Right atrium auricular region (tissue), 2 donors: ENCODE measurements around the gene PYCARD. TPM values are rescaled to one million over a fixed set of nuclear protein-coding genes. Genes with fewer than 3 reads are reported as not detected.
"Not testable (repeated sequence)": the region's sequence is repeated elsewhere in the genome, so short reads cannot be mapped to it uniquely, and the experiment has no call there.

ENCODE experiments used
- DNase-seq: peaks from one replicate; pipeline ENCODE4 v3.0.0-alpha.2; 2019; ENCODE audit warnings: low spot score
- H3K27ac ChIP-seq, 2 donors: fragments of 200-600 bp; sonication (generic); 1 replicate in 1 of 2; 2 replicates in 1 of 2; pipeline ENCODE4 v1.5.1; 2016 to 2019
- H3K27me3 ChIP-seq, 2 donors: fragments of 200-600 bp; sonication (generic); one replicate each; pipeline versions ENCODE4 v1.5.1 to v1.6.0; 2017 to 2019
- H3K36me3 ChIP-seq: fragments of 200-600 bp; sonication (generic); one replicate; pipeline ENCODE4 v1.5.1; 2016
- H3K4me1 ChIP-seq, 2 donors: fragments of 200-600 bp; sonication (generic); one replicate each; pipeline versions ENCODE4 v1.5.1 to v1.6.0; 2017 to 2019
- H3K4me3 ChIP-seq, 2 donors: fragments of 200-600 bp; sonication (generic); 1 replicate in 1 of 2; 2 replicates in 1 of 2; pipeline ENCODE4 v1.5.1; 2017 to 2019; ENCODE audit warnings: mild to moderate bottlenecking in 1 of 2, moderate library complexity in 1 of 2
- H3K9me3 ChIP-seq, 2 donors: fragments of 200-600 bp; sonication (generic); one replicate each; pipeline ENCODE4 v1.5.1; 2019
- total RNA-seq, 2 donors: library from RNA; depleted of rRNA; stranded (reverse); fragments of >200 nt; gene quantifications; one replicate each; pipeline ENCODE4 v1.1.0, GENCODE V29; 2016
- TF ChIP-seq, protein P1 (sequence below), 2 donors: fragments of 200-600 bp; sonication (generic); IDR thresholded peaks; one replicate each; pipeline ENCODE4 v1.5.1; 2019; ENCODE audit warnings: antibody characterized with exemption in 2 of 2

Gene PYCARD
- total RNA-seq, 2 donors from 2014 or later: 7.9 to 13.8 TPM

DNA sequence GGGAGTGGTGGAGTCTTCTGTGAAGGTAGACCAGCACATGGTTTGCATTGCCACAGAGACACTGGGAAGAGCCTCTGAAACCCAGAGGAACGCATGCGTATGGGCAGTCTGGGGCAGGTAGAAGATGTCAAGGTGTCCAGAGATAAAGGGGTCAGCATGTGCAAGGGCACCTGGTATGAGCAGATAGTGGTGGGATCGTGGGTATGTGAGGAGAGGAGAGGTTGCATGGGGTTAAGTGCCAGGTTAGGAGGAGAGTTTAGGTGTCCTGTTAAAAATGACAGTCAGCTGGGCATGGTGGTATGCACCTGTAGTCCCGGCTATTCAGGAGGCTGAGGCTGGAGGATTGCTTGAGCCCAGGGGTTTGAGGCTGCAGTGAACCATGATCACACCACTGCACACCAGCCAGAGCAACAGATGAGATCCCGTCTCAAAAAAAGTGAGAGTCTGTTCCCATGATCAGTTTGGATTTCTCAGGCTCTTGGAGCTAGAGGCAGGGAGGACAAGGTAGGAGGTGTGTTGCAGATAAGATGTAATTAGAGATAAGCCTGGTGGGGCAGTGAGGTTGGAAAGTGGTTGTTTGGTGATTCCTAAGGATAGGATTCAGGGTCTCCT is 3.0 kb downstream of the PYCARD start:
- no peak overlapping the region for H3K27ac ChIP-seq
- DNase-seq: no peak
- H3K4me3 ChIP-seq: no peak overlapping the region
- H3K4me1 ChIP-seq: peaks cover 0 to 23% of the 10 kb centered on the region in 2 donors
- no peaks in the 10 kb centered on the region for H3K27me3 ChIP-seq
- H3K36me3 ChIP-seq: peaks cover 19% of the 10 kb centered on the region
- TF ChIP-seq, protein P1, sequence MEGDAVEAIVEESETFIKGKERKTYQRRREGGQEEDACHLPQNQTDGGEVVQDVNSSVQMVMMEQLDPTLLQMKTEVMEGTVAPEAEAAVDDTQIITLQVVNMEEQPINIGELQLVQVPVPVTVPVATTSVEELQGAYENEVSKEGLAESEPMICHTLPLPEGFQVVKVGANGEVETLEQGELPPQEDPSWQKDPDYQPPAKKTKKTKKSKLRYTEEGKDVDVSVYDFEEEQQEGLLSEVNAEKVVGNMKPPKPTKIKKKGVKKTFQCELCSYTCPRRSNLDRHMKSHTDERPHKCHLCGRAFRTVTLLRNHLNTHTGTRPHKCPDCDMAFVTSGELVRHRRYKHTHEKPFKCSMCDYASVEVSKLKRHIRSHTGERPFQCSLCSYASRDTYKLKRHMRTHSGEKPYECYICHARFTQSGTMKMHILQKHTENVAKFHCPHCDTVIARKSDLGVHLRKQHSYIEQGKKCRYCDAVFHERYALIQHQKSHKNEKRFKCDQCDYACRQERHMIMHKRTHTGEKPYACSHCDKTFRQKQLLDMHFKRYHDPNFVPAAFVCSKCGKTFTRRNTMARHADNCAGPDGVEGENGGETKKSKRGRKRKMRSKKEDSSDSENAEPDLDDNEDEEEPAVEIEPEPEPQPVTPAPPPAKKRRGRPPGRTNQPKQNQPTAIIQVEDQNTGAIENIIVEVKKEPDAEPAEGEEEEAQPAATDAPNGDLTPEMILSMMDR (IDR thresholded peaks at IDR 0.05): no peak
- no peaks in the 10 kb centered on the region for H3K9me3 ChIP-seq

DNA sequence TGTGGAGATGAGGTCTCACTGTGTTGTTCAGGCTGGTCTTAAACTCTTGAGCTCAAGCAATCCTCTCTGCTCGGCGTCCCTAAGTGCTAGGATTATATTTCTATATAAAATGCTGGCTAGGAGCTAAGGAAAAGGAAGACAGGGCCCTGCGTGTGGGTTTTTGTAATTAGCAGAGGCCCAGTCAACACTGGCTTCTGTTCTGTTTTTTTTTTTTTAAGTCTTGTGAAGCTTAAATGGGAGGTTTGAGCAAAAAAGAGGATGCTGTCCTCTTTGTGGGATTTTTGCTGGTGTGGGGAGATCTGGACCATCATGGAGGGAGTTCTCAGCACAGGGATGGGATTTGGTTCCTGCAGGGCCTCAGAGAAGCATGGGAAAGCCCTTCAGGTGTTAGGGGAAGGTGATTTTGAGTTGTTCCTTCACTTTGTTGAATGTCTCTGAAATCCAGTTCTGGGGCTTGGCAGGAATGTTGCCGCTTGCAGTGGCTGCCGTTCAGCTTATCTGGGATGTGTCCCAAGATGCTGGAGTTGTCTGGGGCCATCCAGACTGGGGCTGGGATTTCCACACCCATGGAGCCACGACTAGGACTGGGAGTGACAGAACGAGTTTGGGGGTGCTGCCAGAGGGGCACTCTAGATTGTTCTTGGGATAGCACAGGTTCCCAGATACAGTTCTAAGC is 4.2 kb downstream of the PYCARD start:
- H3K4me1 ChIP-seq: peaks cover 0 to 23% of the 10 kb centered on the region in 2 donors
- H3K9me3 ChIP-seq: no peaks in the 10 kb centered on the region
- TF ChIP-seq, protein P1 (IDR thresholded peaks at IDR 0.05): no peak
- H3K4me3 ChIP-seq: no peak overlapping the region
- no peaks in the 10 kb centered on the region for H3K27me3 ChIP-seq
- H3K36me3 ChIP-seq: peaks cover 31% of the 10 kb centered on the region
- H3K27ac ChIP-seq: no peak overlapping the region
- DNase-seq: no peak

DNA sequence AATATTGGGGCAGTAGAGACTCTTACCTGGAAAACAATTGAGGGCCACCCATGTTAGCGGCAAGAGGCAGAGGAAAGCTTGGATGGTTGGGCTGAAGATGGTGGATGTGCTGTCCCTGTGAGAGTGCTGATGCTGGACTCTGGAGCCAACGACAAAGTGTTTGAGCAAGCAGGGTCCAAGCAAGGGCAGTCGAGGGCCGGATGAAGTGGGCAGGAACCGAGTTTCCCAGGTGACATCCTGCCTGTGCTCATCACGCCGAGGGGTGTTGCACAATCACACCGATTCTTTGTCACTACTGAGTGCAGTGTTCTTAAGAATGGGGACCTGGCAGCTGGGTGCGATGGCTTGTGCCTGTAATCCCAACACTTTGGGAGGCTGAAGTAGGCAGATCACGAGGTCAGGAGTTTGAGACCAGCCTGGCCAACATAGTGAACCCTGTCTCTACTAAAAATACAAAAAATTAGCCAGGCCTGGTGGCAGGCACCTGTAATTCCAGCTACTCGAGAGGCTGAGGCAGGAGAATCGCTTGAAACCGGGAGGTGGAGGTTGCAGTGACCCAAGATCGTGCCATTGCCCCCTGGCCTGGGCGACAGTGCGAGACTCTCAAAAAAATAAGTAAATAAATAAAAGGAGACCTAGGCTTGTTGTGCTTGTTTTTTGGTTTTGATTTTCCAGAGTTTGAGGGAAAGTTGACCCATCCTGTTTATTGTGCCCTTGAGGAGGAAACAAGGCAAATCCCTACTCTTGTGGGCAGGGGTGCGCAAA is 6.1 kb downstream of the PYCARD start:
- DNase-seq: no peak
- peaks cover 50% of the 10 kb centered on the region for H3K36me3 ChIP-seq
- no peaks in the 10 kb centered on the region for H3K27me3 ChIP-seq
- H3K27ac ChIP-seq: no peak overlapping the region
- TF ChIP-seq, protein P1 (IDR thresholded peaks at IDR 0.05): no peak
- no peak overlapping the region for H3K4me3 ChIP-seq
- peaks cover 0 to 9% of the 10 kb centered on the region in 2 donors for H3K4me1 ChIP-seq
- H3K9me3 ChIP-seq: no peaks in the 10 kb centered on the region

DNA sequence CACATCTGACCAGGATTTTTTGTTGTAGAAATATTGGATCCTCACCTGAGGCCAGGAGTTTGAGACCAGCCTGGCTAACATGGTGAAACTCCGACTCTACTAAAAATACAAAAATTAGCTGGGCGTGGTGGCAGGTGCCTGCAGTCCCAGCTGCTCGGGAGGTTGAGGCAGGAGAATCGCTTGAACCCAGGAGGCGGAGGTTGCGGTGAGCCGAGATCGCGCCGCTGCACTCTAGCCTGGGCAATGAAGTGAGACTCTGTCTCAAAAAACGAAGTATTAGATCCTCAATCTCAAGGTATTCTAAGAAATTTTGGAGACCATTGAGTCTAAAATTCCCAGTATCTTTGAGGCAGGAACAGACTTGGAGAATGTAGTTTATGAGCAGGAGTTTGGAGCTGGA is 6.7 kb downstream of the PYCARD start:
- peaks cover 56% of the 10 kb centered on the region for H3K36me3 ChIP-seq
- H3K4me3 ChIP-seq, H3K27me3 ChIP-seq, H3K27ac ChIP-seq, H3K4me1 ChIP-seq, DNase-seq, H3K9me3 ChIP-seq: not testable (repeated sequence)

DNA sequence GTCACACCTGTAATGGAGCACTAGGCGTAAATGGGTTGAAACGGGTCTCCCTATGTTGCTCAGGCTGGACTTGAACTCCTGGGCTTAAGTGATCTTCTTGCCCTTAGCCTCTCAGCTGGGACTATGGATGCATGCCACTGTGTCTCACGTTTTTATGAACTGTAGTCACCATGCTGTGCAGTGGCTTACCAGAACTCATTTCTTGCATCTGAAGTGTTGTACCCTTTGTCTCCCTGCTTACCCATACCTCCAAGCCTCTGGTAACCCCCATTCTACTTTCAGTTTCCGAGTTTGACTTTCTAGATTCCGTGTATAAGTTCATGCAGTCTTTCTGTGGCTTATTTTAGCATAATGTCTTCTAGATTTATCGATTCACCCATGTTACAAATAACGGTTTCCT is 7.7 kb downstream of the PYCARD start:
- peaks cover 66% of the 10 kb centered on the region for H3K36me3 ChIP-seq

More for the DNA sequence above, 7.7 kb downstream of the PYCARD start:
- H3K4me3 ChIP-seq: no peak overlapping the region
- no peak for DNase-seq
- TF ChIP-seq, protein P1 (IDR thresholded peaks at IDR 0.05): no peak
- H3K27ac ChIP-seq: no peak overlapping the region
- H3K4me1 ChIP-seq: peaks cover 0 to 4% of the 10 kb centered on the region in 2 donors
- no peaks in the 10 kb centered on the region for H3K27me3 ChIP-seq
- H3K9me3 ChIP-seq: no peaks in the 10 kb centered on the region
